ENCODE data around the gene SPECC1.
A peak's percentile ranks its signal among the peaks of the same experiment; 100 is the strongest.

The SPECC1 gene

GRCh38 chr17:20111538-20111937 lies 102.4 kb downstream of the SPECC1 start:
- H3K4me1 Mint-ChIP-seq: no peaks in the 10 kb centered on the region
- H3K4me3 Mint-ChIP-seq: no peak overlapping the region
- no peak overlapping the region for H3K27ac Mint-ChIP-seq
- TF ChIP-seq CTCF (IDR thresholded peaks at IDR 0.05; ENCODE audit: unreplicated experiment in 3 of 3): no peak
- H3K36me3 Mint-ChIP-seq (ENCODE audit: low read depth): no peaks in the 10 kb centered on the region
- no peaks in the 10 kb centered on the region for H3K9me3 Mint-ChIP-seq
- peaks cover 8% of the 10 kb centered on the region for H3K27me3 Mint-ChIP-seq (ENCODE audit: low read depth)

GRCh38 chr17:20114466-20114865 lies 105.3 kb downstream of the SPECC1 start:
- Mint-ChIP-seq H3K9me3 (no peaks in the 10 kb centered on the region), H3K4me3 (no peak overlapping the region), H3K36me3 (ENCODE audit: low read depth) (no peaks in the 10 kb centered on the region), H3K27ac (no peak overlapping the region), H3K27me3 (ENCODE audit: low read depth) (peaks cover 11% of the 10 kb centered on the region), H3K4me1 (no peaks in the 10 kb centered on the region)
- TF ChIP-seq CTCF (IDR thresholded peaks at IDR 0.05; ENCODE audit: unreplicated experiment in 3 of 3): no peak

GRCh38 chr17:20116683-20117309 lies 107.6 kb downstream of the SPECC1 start:
- no peak overlapping the region for H3K4me3 Mint-ChIP-seq
- no peaks in the 10 kb centered on the region for H3K9me3 Mint-ChIP-seq
- H3K4me1 Mint-ChIP-seq: peaks cover 9% of the 10 kb centered on the region
- H3K27me3 Mint-ChIP-seq (ENCODE audit: low read depth): peaks cover 10% of the 10 kb centered on the region
- H3K36me3 Mint-ChIP-seq (ENCODE audit: low read depth): no peaks in the 10 kb centered on the region
- H3K27ac Mint-ChIP-seq: no peak overlapping the region
- TF ChIP-seq CTCF (IDR thresholded peaks at IDR 0.05; ENCODE audit: unreplicated experiment in 3 of 3): peak; percentile 65 to 77 (median 72)

- Mint-ChIP-seq H3K9me3 (no peaks in the 10 kb centered on the region), H3K4me1 (peaks cover 21% of the 10 kb centered on the region), H3K27ac (no peak overlapping the region), H3K4me3 (no peak overlapping the region), H3K27me3 (ENCODE audit: low read depth) (peaks cover 11% of the 10 kb centered on the region), H3K36me3 (ENCODE audit: low read depth) (no peaks in the 10 kb centered on the region)
- no peak for TF ChIP-seq CTCF (IDR thresholded peaks at IDR 0.05; ENCODE audit: unreplicated experiment in 3 of 3)
Observed at GRCh38 chr17:20118280-20118679, 109.1 kb downstream of the SPECC1 start.

- Mint-ChIP-seq H3K4me1 (peaks cover 21% of the 10 kb centered on the region), H3K36me3 (ENCODE audit: low read depth) (no peaks in the 10 kb centered on the region), H3K9me3 (no peaks in the 10 kb centered on the region), H3K27me3 (ENCODE audit: low read depth) (peaks cover 16% of the 10 kb centered on the region), H3K4me3 (no peak overlapping the region), H3K27ac (peak overlapping the region in 1 of 3 experiments; percentile 33)
- no peak for TF ChIP-seq CTCF (IDR thresholded peaks at IDR 0.05; ENCODE audit: unreplicated experiment in 3 of 3)
Observed at GRCh38 chr17:20120836-20121235, 111.7 kb downstream of the SPECC1 start.
